Liver (tissue), 9 donors: Measurements from ENCODE around the gene SPECC1L. TPM values are rescaled to one million over a fixed set of nuclear protein-coding genes. Genes with fewer than 3 reads are reported as not detected.
A peak's percentile ranks its signal among the peaks of the same experiment; 100 is the strongest.

ENCODE experiments used
- DNase-seq: peaks from one replicate; pipeline ENCODE4 v3.0.0-alpha.2; 2017; ENCODE audit warnings: low spot score
- H3K27ac ChIP-seq, 2 donors: one replicate each; pipeline ENCODE4 v1.7.0; 2013; ENCODE audit warnings: inconsistent platforms in 2 of 2, low read length in 2 of 2, control low read depth in 1 of 2, low read depth in 1 of 2, mild to moderate bottlenecking in 1 of 2
- H3K27me3 ChIP-seq, 4 donors: one replicate each; pipeline versions ENCODE4 v1.6.1 to v1.7.0; 2013; ENCODE audit warnings: low read length in 3 of 4, inconsistent platforms in 1 of 4, mild to moderate bottlenecking in 1 of 4, moderate library complexity in 1 of 4; ENCODE audit not compliant: control insufficient read depth in 4 of 4, insufficient read depth in 4 of 4
- H3K36me3 ChIP-seq, 4 donors: one replicate each; pipeline versions ENCODE4 v1.6.1 to v1.7.0; 2013; ENCODE audit warnings: low read length in 3 of 4, mild to moderate bottlenecking in 3 of 4, low read depth in 1 of 4, moderate library complexity in 1 of 4; ENCODE audit not compliant: control insufficient read depth in 4 of 4, insufficient read depth in 3 of 4
- H3K4me1 ChIP-seq, 4 donors: one replicate each; pipeline versions ENCODE4 v1.6.1 to v1.7.0; 2013; ENCODE audit warnings: low read length in 3 of 4, mild to moderate bottlenecking in 3 of 4, moderate library complexity in 1 of 4; ENCODE audit not compliant: control insufficient read depth in 4 of 4, insufficient read depth in 4 of 4
- H3K4me3 ChIP-seq, 3 donors: one replicate each; pipeline versions ENCODE4 v1.6.1 to v1.7.0; 2013; ENCODE audit warnings: low read length in 3 of 3, control low read depth in 1 of 3, low read depth in 1 of 3, mild to moderate bottlenecking in 1 of 3
- H3K9ac ChIP-seq, 2 donors: one replicate each; pipeline ENCODE4 v1.7.0; 2013; ENCODE audit warnings: low read length in 2 of 2, mild to moderate bottlenecking in 2 of 2, moderate library complexity in 2 of 2, control low read depth in 1 of 2, low read depth in 1 of 2
- H3K9me3 ChIP-seq, 4 donors: one replicate each; pipeline versions ENCODE4 v1.6.1 to v1.7.0; 2013; ENCODE audit warnings: low read length in 3 of 4; ENCODE audit not compliant: control insufficient read depth in 4 of 4
- ATF3 ChIP-seq: IDR thresholded peaks from 2 replicates; pipeline ENCODE4 v1.6.1; 2016; ENCODE audit warnings: antibody characterized with exemption
- EGR1 ChIP-seq, 2 donors: IDR thresholded peaks; 2 replicates each; pipeline ENCODE4 v1.6.1; 2016 to 2018; ENCODE audit warnings: antibody characterized with exemption in 2 of 2, low read depth in 2 of 2
- FOXA1 ChIP-seq: IDR thresholded peaks from 2 replicates; pipeline ENCODE4 v1.6.1; 2016; ENCODE audit warnings: antibody characterized with exemption
- HNF4A ChIP-seq, 2 donors: conservative IDR thresholded peaks; 2 replicates each; pipeline ENCODE4 v1.6.1; 2016; ENCODE audit warnings: antibody characterized with exemption in 2 of 2, mild to moderate bottlenecking in 2 of 2
- HNF4G ChIP-seq: IDR thresholded peaks from 2 replicates; pipeline ENCODE4 v1.6.1; 2016; ENCODE audit warnings: antibody characterized with exemption
- JUND ChIP-seq, 2 donors: IDR thresholded peaks; 2 replicates each; pipeline ENCODE4 v1.6.1; 2016; ENCODE audit warnings: antibody characterized with exemption in 2 of 2
- NR2F2 ChIP-seq: IDR thresholded peaks from 2 replicates; pipeline ENCODE4 v1.6.1; 2016; ENCODE audit warnings: antibody characterized with exemption
- RXRA ChIP-seq, 2 donors: IDR thresholded peaks; 2 replicates each; pipeline ENCODE4 v1.6.1; 2017 to 2018; ENCODE audit warnings: antibody characterized with exemption in 2 of 2, mild to moderate bottlenecking in 1 of 2
- SP1 ChIP-seq: IDR thresholded peaks from 2 replicates; pipeline ENCODE4 v1.6.1; 2018; ENCODE audit warnings: antibody characterized with exemption, mild to moderate bottlenecking
- TAF1 ChIP-seq: conservative IDR thresholded peaks from 2 replicates; pipeline ENCODE4 v1.6.1; 2016; ENCODE audit warnings: antibody characterized with exemption, mild to moderate bottlenecking
- YY1 ChIP-seq: IDR thresholded peaks from 2 replicates; pipeline ENCODE4 v1.6.1; 2016; ENCODE audit warnings: antibody characterized with exemption, mild to moderate bottlenecking
- WGBS: extraction: QIAGEN DNeasy Blood & Tissue Kit; methylation state at CpG from one replicate; pipeline ENCODE4 v1.1.7; 2013; 5-methylcytosine and 5-hydroxymethylcytosine counted together
- polyA plus RNA-seq, 2 donors: library from polyadenylated mRNA; stranded (reverse) in 1 of 2; unstranded in 1 of 2; fragments of 200-250 nt in 1 of 2; fragments of >200 nt in 1 of 2; fragmentation: Nextera tagmentation in 1 of 2; extraction: Ambion mirVana in 1 of 2; gene quantifications; one replicate each; pipeline versions ENCODE4 v1.2.1 to v1.2.3, GENCODE V29; 2013 to 2015
- total RNA-seq, 2 donors: library from RNA; depleted of rRNA; stranded (reverse); fragments of >200 nt; gene quantifications; one replicate each; pipeline ENCODE4 v1.2.3, GENCODE V29; 2014
- TF ChIP-seq, protein P1 (sequence below): IDR thresholded peaks from 2 replicates; pipeline ENCODE4 v1.6.1; 2016; ENCODE audit warnings: antibody characterized with exemption, mild to moderate bottlenecking
- TF ChIP-seq, protein P2 (sequence below): IDR thresholded peaks from 2 replicates; pipeline ENCODE4 v1.6.1; 2016; ENCODE audit warnings: antibody characterized with exemption
- TF ChIP-seq, protein P3 (sequence below): IDR thresholded peaks from 2 replicates; pipeline ENCODE4 v1.6.1; 2016; ENCODE audit warnings: antibody characterized with exemption
- donor health status: healthy.
- donor health status: healthy.
- donor health status: healthy.
- donor health status: healthy.
- donor health status: healthy.

Gene SPECC1L
- total and polyA plus RNA-seq, 4 donors, result 5.4 to 22.3 (median 12.3) TPM

GRCh38 chr22:24427500-24428164, 157.0 kb downstream of the SPECC1L start, which contains the start of gene ADORA2A (continued):
- no peak for TF ChIP-seq RXRA (IDR thresholded peaks at IDR 0.05)
- TF ChIP-seq, protein P1, sequence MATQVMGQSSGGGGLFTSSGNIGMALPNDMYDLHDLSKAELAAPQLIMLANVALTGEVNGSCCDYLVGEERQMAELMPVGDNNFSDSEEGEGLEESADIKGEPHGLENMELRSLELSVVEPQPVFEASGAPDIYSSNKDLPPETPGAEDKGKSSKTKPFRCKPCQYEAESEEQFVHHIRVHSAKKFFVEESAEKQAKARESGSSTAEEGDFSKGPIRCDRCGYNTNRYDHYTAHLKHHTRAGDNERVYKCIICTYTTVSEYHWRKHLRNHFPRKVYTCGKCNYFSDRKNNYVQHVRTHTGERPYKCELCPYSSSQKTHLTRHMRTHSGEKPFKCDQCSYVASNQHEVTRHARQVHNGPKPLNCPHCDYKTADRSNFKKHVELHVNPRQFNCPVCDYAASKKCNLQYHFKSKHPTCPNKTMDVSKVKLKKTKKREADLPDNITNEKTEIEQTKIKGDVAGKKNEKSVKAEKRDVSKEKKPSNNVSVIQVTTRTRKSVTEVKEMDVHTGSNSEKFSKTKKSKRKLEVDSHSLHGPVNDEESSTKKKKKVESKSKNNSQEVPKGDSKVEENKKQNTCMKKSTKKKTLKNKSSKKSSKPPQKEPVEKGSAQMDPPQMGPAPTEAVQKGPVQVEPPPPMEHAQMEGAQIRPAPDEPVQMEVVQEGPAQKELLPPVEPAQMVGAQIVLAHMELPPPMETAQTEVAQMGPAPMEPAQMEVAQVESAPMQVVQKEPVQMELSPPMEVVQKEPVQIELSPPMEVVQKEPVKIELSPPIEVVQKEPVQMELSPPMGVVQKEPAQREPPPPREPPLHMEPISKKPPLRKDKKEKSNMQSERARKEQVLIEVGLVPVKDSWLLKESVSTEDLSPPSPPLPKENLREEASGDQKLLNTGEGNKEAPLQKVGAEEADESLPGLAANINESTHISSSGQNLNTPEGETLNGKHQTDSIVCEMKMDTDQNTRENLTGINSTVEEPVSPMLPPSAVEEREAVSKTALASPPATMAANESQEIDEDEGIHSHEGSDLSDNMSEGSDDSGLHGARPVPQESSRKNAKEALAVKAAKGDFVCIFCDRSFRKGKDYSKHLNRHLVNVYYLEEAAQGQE, result no peak
- no peak for TF ChIP-seq ATF3

GRCh38 chr22:24428751-24429410, 158.2 kb downstream of the SPECC1L start:
- TF ChIP-seq SP1, result no peak
- TF ChIP-seq ATF3, result no peak
- no peak for TF ChIP-seq YY1
- TF ChIP-seq FOXA1, result no peak
- TF ChIP-seq NR2F2, result no peak
- TF ChIP-seq TAF1, result no peak
- TF ChIP-seq HNF4G, result no peak
- TF ChIP-seq, protein P2, sequence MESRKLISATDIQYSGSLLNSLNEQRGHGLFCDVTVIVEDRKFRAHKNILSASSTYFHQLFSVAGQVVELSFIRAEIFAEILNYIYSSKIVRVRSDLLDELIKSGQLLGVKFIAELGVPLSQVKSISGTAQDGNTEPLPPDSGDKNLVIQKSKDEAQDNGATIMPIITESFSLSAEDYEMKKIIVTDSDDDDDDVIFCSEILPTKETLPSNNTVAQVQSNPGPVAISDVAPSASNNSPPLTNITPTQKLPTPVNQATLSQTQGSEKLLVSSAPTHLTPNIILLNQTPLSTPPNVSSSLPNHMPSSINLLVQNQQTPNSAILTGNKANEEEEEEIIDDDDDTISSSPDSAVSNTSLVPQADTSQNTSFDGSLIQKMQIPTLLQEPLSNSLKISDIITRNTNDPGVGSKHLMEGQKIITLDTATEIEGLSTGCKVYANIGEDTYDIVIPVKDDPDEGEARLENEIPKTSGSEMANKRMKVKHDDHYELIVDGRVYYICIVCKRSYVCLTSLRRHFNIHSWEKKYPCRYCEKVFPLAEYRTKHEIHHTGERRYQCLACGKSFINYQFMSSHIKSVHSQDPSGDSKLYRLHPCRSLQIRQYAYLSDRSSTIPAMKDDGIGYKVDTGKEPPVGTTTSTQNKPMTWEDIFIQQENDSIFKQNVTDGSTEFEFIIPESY, result no peak
- TF ChIP-seq EGR1 (IDR thresholded peaks at IDR 0.05; ENCODE audit: low read depth in 2 of 2), result no peak
- no peak for TF ChIP-seq HNF4A (conservative IDR thresholded peaks at IDR 0.05)
- no peak for TF ChIP-seq JUND (IDR thresholded peaks at IDR 0.05)
- TF ChIP-seq, protein P3, sequence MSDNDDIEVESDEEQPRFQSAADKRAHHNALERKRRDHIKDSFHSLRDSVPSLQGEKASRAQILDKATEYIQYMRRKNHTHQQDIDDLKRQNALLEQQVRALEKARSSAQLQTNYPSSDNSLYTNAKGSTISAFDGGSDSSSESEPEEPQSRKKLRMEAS, result no peak
- DNase-seq, result no peak
- Histone ChIP-seq H3K36me3 (no peaks in the 10 kb centered on the region), H3K9me3 (no peaks in the 10 kb centered on the region), H3K27ac (peak overlapping the region; percentile 49 to 56), H3K9ac (no peak overlapping the region), H3K27me3 (no peaks in the 10 kb centered on the region), H3K4me3 (no peak overlapping the region), H3K4me1 (peaks cover 22 to 72% (median 47%) of the 10 kb centered on the region in 4 donors)
- WGBS, result 63% methylated on average over 11 of the region's 11 CpGs
